ENCODE measurements around the gene NKD2. TPM values are rescaled to one million over a fixed set of nuclear protein-coding genes. Genes with fewer than 3 reads are reported as not detected.

Gene NKD2
- total and polyA plus RNA-seq, 9 of the 15 experiments (the other 6 are each of a cell fraction or from before 2014, with no cell fraction given), result 0.09 to 0.64 (median 0.27) TPM; not detected in 5

DNA sequence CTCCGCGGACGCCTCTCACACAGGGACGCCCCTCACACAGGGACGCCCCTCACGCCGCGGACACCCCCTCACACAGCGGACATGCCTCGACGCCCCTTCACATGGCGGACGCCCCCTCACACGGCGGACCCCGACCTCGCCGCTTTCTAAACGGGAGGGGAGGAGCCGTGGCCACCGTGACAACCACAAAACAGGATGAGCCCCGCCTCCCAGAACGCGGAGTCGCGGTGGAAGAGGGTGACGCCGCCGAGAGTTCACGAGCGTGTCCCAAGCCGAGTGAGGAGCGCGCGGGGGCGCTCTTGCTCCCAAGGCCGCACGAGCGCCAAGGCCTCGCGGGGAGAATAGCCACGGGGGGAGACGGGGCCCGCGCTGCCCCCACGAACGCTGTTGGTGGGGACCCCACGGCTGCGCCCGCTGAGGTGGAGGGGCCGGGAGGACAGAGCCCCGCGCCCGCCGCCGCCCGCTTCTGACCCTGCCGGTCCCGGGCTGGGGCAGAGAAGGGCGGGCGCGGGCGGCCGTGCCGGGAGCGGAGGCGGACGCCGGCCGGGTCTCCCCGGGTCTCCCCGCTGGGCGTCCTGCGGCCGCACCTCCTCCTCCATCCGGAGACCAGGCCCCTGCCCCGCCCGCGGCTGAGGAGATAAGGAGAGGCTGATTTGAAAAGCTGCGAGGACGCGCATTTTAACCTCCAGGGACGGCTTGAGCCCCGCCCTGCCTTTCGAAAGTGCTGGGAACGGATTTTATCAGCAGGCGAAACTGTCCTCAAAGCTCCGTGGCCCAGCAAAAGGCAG, 3.9 kb upstream of the NKD2 start (continued):
- TF ChIP-seq, protein P1, sequence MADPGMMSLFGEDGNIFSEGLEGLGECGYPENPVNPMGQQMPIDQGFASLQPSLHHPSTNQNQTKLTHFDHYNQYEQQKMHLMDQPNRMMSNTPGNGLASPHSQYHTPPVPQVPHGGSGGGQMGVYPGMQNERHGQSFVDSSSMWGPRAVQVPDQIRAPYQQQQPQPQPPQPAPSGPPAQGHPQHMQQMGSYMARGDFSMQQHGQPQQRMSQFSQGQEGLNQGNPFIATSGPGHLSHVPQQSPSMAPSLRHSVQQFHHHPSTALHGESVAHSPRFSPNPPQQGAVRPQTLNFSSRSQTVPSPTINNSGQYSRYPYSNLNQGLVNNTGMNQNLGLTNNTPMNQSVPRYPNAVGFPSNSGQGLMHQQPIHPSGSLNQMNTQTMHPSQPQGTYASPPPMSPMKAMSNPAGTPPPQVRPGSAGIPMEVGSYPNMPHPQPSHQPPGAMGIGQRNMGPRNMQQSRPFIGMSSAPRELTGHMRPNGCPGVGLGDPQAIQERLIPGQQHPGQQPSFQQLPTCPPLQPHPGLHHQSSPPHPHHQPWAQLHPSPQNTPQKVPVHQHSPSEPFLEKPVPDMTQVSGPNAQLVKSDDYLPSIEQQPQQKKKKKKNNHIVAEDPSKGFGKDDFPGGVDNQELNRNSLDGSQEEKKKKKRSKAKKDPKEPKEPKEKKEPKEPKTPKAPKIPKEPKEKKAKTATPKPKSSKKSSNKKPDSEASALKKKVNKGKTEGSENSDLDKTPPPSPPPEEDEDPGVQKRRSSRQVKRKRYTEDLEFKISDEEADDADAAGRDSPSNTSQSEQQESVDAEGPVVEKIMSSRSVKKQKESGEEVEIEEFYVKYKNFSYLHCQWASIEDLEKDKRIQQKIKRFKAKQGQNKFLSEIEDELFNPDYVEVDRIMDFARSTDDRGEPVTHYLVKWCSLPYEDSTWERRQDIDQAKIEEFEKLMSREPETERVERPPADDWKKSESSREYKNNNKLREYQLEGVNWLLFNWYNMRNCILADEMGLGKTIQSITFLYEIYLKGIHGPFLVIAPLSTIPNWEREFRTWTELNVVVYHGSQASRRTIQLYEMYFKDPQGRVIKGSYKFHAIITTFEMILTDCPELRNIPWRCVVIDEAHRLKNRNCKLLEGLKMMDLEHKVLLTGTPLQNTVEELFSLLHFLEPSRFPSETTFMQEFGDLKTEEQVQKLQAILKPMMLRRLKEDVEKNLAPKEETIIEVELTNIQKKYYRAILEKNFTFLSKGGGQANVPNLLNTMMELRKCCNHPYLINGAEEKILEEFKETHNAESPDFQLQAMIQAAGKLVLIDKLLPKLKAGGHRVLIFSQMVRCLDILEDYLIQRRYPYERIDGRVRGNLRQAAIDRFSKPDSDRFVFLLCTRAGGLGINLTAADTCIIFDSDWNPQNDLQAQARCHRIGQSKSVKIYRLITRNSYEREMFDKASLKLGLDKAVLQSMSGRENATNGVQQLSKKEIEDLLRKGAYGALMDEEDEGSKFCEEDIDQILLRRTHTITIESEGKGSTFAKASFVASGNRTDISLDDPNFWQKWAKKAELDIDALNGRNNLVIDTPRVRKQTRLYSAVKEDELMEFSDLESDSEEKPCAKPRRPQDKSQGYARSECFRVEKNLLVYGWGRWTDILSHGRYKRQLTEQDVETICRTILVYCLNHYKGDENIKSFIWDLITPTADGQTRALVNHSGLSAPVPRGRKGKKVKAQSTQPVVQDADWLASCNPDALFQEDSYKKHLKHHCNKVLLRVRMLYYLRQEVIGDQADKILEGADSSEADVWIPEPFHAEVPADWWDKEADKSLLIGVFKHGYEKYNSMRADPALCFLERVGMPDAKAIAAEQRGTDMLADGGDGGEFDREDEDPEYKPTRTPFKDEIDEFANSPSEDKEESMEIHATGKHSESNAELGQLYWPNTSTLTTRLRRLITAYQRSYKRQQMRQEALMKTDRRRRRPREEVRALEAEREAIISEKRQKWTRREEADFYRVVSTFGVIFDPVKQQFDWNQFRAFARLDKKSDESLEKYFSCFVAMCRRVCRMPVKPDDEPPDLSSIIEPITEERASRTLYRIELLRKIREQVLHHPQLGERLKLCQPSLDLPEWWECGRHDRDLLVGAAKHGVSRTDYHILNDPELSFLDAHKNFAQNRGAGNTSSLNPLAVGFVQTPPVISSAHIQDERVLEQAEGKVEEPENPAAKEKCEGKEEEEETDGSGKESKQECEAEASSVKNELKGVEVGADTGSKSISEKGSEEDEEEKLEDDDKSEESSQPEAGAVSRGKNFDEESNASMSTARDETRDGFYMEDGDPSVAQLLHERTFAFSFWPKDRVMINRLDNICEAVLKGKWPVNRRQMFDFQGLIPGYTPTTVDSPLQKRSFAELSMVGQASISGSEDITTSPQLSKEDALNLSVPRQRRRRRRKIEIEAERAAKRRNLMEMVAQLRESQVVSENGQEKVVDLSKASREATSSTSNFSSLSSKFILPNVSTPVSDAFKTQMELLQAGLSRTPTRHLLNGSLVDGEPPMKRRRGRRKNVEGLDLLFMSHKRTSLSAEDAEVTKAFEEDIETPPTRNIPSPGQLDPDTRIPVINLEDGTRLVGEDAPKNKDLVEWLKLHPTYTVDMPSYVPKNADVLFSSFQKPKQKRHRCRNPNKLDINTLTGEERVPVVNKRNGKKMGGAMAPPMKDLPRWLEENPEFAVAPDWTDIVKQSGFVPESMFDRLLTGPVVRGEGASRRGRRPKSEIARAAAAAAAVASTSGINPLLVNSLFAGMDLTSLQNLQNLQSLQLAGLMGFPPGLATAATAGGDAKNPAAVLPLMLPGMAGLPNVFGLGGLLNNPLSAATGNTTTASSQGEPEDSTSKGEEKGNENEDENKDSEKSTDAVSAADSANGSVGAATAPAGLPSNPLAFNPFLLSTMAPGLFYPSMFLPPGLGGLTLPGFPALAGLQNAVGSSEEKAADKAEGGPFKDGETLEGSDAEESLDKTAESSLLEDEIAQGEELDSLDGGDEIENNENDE (IDR thresholded peaks at IDR 0.05; ENCODE audit: low read depth, low read length), result no peak
- TF ChIP-seq FOXM1 (IDR thresholded peaks at IDR 0.05; ENCODE audit: low read depth), result peak; percentile 64; the same call in 1 of the 2 replicates
- no peak for TF ChIP-seq FOXM1 (CRISPR knock-in tag; IDR thresholded peaks at IDR 0.05; ENCODE audit: low read depth)
- no peak for TF ChIP-seq TCFL5 (CRISPR knock-in tag; conservative IDR thresholded peaks at IDR 0.05)
- TF ChIP-seq RBM25 (IDR thresholded peaks at IDR 0.05; ENCODE audit: low read depth, low read length, severe bottlenecking), result no peak
- no peak for TF ChIP-seq TBP (optimal IDR thresholded peaks at IDR 0.05; ENCODE audit: low read depth, low read length)
- TF ChIP-seq MTF1 (CRISPR knock-in tag; IDR thresholded peaks at IDR 0.05; ENCODE audit: borderline replicate concordance), result no peak
- no peak for TF ChIP-seq ILF3 (IDR thresholded peaks at IDR 0.05; ENCODE audit: borderline replicate concordance)
- no peak for TF ChIP-seq BMI1 (IDR thresholded peaks at IDR 0.05; ENCODE audit: low read length)
- TF ChIP-seq PHF8 (IDR thresholded peaks at IDR 0.05; ENCODE audit: borderline replicate concordance, low read length), result peak; percentile 22; the same call in 1 of the 2 replicates
- no peak for TF ChIP-seq JUN (IDR thresholded peaks at IDR 0.05; ENCODE audit: borderline replicate concordance, low read depth, low read length)
- TF ChIP-seq JUN (CRISPR knock-in tag; IDR thresholded peaks at IDR 0.05; ENCODE audit: borderline replicate concordance), result no peak
- TF ChIP-seq, protein P2, sequence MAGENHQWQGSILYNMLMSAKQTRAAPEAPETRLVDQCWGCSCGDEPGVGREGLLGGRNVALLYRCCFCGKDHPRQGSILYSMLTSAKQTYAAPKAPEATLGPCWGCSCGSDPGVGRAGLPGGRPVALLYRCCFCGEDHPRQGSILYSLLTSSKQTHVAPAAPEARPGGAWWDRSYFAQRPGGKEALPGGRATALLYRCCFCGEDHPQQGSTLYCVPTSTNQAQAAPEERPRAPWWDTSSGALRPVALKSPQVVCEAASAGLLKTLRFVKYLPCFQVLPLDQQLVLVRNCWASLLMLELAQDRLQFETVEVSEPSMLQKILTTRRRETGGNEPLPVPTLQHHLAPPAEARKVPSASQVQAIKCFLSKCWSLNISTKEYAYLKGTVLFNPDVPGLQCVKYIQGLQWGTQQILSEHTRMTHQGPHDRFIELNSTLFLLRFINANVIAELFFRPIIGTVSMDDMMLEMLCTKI (IDR thresholded peaks at IDR 0.05; ENCODE audit: partially characterized antibody), result no peak
- no peak for TF ChIP-seq ZNF76 (CRISPR knock-in tag; IDR thresholded peaks at IDR 0.05; ENCODE audit: borderline replicate concordance)

Data from K562 (cell line).